Keratinocyte (primary cell): ENCODE measurements around the gene LAMB4.

Experiments
- CTCF ChIP-seq, 3 experiments: IDR thresholded peaks in 1 of 3; conservative IDR thresholded peaks in 1 of 3; optimal IDR thresholded peaks in 1 of 3; 2 replicates in 2 of 3; 3 replicates in 1 of 3; pipeline versions ENCODE3 to v1.5.1; 2011; ENCODE audit warnings: low read length in 3 of 3, mild to moderate bottlenecking in 3 of 3, moderate library complexity in 2 of 3, control low read depth in 1 of 3, inconsistent platforms in 1 of 3; ENCODE audit not compliant: insufficient read depth in 2 of 3; ENCODE audit errors: extremely low read depth in 1 of 3
- EZH2 ChIP-seq: IDR thresholded peaks from one replicate; pipeline ENCODE4 v1.6.1; 2012; ENCODE audit warnings: inconsistent platforms, mild to moderate bottlenecking, low read length, moderate library complexity

- TF ChIP-seq CTCF (optimal IDR thresholded peaks at IDR 0.05 in 1 of 3, IDR thresholded peaks at IDR 0.05 in 1 of 3, conservative IDR thresholded peaks at IDR 0.05 in 1 of 3; ENCODE audit: extremely low read depth in 1 of 3, insufficient read depth in 2 of 3, low read length in 3 of 3) = no peak
- no peak for TF ChIP-seq EZH2
Observed at GRCh38 chr7:108137040-108137439, 6.9 kb upstream of the LAMB4 start.
